ENCODE data around the gene LILRA2.
"Not testable (repeated sequence)": the region's sequence is repeated elsewhere in the genome, so short reads cannot be mapped to it uniquely, and the experiment has no call there.

Gene LILRA2

GRCh38 chr19:54573330-54573872 is at the start of gene LILRA2:
Gene LILRA2, plus strand, starts transcription at chr19:54573790. Its CDS starts 89 bp downstream, at chr19:54573879.
- DNase-seq = peak; percentile 77

DNA sequence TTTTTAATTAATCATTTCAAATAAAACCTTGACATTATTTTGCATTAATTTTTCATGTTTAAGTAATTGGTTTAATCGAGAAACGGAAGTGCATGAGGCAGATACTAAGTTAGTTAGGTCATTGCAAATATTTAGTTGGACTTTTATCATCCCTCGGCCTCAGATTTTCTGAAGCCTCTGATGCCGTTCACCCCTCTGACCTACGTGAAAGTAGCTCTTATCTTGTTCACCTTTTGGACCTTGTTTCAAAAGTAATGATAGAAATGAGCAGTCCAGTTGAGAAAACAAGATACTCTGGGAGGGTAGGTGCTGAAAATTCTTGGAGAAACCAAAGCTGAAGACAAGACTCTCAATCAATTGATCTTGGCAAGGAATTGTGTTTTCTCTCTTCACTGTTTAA is 48.0 kb upstream of the LILRA2 start:
- DNase-seq = no peak

- DNase-seq = no peak
Observed at GRCh38 chr19:54526972-54527371, 46.6 kb upstream of the LILRA2 start.

DNA sequence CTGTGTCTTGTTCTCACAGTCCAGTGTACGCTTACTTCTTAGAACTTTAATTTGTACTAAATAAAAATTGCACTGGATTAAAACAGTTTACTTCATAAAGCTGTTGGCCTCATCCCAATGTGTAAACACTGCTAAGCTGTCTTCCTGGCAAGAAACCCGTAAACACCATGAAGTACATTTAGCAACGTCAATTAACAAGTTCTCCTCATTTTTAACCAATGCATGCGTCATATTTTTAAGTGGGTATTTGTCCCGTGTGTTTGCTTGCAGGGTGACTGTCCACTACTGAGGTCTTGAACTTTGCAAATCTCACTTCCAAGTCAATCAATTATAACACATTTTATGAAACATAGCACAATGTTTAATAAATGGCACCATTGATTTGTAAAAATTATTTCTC is 42.7 kb upstream of the LILRA2 start:
- DNase-seq = no peak

- peak; percentile 91 for DNase-seq
Observed at GRCh38 chr19:54532528-54532927, 41.1 kb upstream of the LILRA2 start.

- no peak for DNase-seq
Observed at GRCh38 chr19:54533476-54533875, 40.1 kb upstream of the LILRA2 start.

GRCh38 chr19:54534156-54534555 is 39.4 kb upstream of the LILRA2 start:
- DNase-seq = no peak

DNA sequence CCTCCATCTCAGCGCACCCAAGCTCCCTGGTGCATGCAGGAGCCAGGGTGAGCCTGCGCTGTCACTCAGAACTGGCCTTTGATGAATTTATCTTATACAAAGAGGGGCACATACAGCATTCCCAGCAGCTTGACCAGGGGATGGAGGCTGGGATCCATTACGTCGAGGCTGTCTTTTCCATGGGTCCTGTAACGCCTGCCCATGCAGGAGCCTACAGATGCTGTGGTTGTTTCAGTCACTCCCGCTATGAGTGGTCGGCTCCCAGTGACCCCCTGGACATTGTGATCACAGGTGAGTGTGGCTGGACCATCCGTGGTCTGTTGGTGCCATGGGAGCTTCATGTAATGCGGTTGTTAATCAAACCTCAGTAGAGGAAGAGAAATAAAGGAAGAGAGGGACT is 38.0 kb upstream of the LILRA2 start:
- DNase-seq = peak; percentile 27

DNA sequence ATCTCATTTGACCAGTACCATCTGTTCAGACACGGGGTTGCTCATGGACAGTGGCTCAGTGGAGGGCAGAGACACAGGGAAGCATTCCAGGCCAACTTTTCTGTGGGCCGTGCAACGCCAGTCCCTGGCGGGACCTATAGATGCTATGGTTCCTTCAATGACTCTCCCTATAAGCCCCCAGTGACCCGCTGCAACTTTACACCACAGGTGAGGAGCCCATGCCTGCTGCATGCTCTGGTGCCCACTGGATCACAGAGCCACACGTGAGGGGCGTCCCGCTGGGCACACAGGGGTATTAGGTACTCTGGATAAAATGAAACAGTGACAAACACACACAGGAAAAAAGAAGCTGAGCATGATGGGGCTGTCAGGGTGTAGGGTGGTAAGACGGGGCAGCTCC is 36.6 kb upstream of the LILRA2 start:
- no peak for DNase-seq

DNA sequence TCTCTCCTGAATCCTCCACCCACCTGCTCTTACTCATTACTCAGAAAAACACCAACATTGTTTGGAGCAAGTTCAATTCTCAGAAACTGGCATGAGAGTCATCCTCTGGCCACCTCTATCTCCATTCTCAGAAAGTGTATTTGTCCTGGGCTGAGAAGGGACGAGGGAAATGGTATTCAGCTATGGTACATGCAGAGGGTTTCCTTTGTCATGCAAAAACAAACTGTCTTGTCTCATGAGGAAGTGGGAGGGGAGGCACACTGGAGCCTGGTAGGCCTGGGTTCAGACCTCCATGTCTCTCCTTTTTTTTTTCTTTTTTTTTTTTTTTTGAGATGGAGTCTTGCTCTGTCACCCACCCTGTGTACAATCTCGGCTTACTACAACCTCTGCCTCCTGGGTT is 31.9 kb upstream of the LILRA2 start:
- DNase-seq = peak; percentile 60

- DNase-seq = no peak
Observed at GRCh38 chr19:54548806-54549205, 24.8 kb upstream of the LILRA2 start.

GRCh38 chr19:54549224-54549623 is 24.4 kb upstream of the LILRA2 start:
- no peak for DNase-seq

- no peak for DNase-seq
Observed at GRCh38 chr19:54551293-54551692, 22.3 kb upstream of the LILRA2 start.

GRCh38 chr19:54551950-54552912 is 21.4 kb upstream of the LILRA2 start:
- peak; percentile 29 for DNase-seq

GRCh38 chr19:54552913-54553310 is 20.7 kb upstream of the LILRA2 start:
- no peak for DNase-seq

GRCh38 chr19:54554006-54554405 is 19.6 kb upstream of the LILRA2 start:
- no peak for DNase-seq

DNA sequence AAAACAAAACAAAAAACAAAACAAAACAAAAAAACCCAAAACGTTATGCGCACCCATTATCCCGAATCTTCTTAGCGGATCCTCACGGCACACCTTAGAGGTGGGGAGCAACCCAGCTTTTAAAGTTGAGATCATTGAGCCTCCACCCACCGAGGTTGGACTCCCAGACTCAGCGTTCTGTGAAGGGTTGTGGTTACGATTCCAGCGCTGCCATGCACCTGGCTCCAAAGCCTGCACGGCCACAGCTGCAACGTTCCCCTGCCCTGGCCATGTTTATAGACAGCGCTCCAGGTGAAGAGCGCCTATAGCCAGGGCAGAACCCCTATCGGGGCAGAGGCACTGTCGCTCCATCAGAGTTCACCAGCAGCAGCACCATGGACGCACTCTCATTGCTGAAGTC is 18.7 kb upstream of the LILRA2 start:
- DNase-seq = no peak

- DNase-seq = no peak
Observed at GRCh38 chr19:54556194-54556593, 17.4 kb upstream of the LILRA2 start.

- DNase-seq = peak; percentile 68
Observed at GRCh38 chr19:54558339-54558738, 15.3 kb upstream of the LILRA2 start.

GRCh38 chr19:54560881-54561385 is 12.7 kb upstream of the LILRA2 start:
- no peak for DNase-seq

DNA sequence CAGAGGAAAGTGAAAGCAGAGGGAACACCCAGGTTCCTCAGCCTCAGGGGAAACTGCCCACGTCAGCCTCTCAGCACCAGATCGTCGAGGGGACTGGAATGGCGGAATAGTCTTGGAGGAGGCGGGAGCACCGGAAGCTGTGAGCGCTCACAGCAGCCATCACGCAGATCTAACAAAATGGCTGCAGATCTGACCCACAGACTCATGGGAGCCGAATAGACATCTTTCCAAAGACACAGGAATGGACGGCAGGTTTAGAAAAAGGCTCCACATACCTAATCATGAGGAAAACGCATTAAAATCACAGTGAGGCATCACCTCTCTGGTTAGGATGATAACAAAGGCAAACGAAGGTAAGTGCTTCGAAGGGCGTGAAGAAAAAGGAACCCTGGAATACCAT is 11.8 kb upstream of the LILRA2 start:
- DNase-seq = no peak

- DNase-seq = not testable (repeated sequence)
Observed at GRCh38 chr19:54563206-54563605, 10.4 kb upstream of the LILRA2 start.

DNA sequence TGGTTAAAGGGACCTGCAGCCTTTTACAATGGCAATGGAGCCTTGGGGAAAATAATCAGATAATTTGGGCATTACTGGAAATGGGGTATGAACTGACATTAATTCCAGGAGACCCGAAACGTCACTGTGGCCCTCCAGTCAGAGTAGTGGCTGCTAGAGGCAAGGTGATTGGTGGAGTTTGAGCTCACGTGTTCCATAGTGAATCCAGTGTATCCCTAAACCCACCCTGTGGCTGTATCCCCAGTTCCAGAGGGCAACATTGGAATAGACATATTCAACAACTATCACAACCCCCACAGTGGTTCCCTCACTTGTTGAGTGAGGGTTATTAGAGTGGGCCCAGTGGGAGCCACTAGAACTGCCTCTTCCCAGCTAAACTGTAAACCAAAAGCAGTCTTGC is 3.3 kb upstream of the LILRA2 start:
- DNase-seq = no peak

Data from MV-4-11 (cell line).